ENCODE results near the gene MPLKIP. TPM values are rescaled to one million over a fixed set of nuclear protein-coding genes. Genes with fewer than 3 reads are reported as not detected.

Gene MPLKIP
- total RNA-seq, 2 experiments from 2014 or later = 34.4 to 35.1 TPM

Other genes with a start within 250 kb of the MPLKIP start
- 10 to 100 TPM; 46.5 to 48.7 TPM for gene CDK13, start 184.4 kb downstream of the MPLKIP start, total RNA-seq
- gene SUGCT, start 383 bp upstream of the MPLKIP start, total RNA-seq = not detected